GM12878 (cell line): Measurements from ENCODE around the gene ANK3.

ENCODE experiments used
- CTCF ChIP-seq, 3 experiments: IDR thresholded peaks in 2 of 3; conservative IDR thresholded peaks in 1 of 3; 2 replicates each; pipeline ENCODE4 v1.5.1; 2011; ENCODE audit warnings: low read depth in 3 of 3, low read length in 3 of 3, mild to moderate bottlenecking in 3 of 3, control low read depth in 2 of 3, moderate library complexity in 2 of 3, inconsistent platforms in 1 of 3, mixed read lengths in 1 of 3; ENCODE audit not compliant: control insufficient read depth in 2 of 3, insufficient read depth in 1 of 3; ENCODE audit errors: extremely low read depth in 1 of 3
- IRF3 ChIP-seq: fragments of 450-650 bp; IDR thresholded peaks from 2 replicates; pipeline ENCODE4 v1.6.1; 2014; ENCODE audit warnings: mild to moderate bottlenecking
- JUND ChIP-seq: IDR thresholded peaks from 2 replicates; pipeline ENCODE4 v1.6.1; 2012; ENCODE audit warnings: low read depth, mild to moderate bottlenecking, low read length, improper control_type of control experiment, moderate library complexity
- POLR2A ChIP-seq: IDR thresholded peaks from 2 replicates; pipeline ENCODE4 v1.6.1; 2011; ENCODE audit warnings: low read depth, mild to moderate bottlenecking, low read length
- RELA ChIP-seq: fragments of 450-650 bp; IDR thresholded peaks from 2 replicates; pipeline ENCODE4 v1.8.0; 2014; ENCODE audit warnings: borderline replicate concordance; ENCODE audit not compliant: partially characterized antibody
- RFX5 ChIP-seq: IDR thresholded peaks from 2 replicates; pipeline ENCODE4 v1.6.1; 2011; ENCODE audit warnings: low read depth, low read length, improper control_type of control experiment
- SREBF2 ChIP-seq: IDR thresholded peaks from 2 replicates; pipeline ENCODE4 v1.6.1; 2012; ENCODE audit warnings: mild to moderate bottlenecking, low read length
- STAT3 ChIP-seq: IDR thresholded peaks from 2 replicates; pipeline ENCODE4 v1.6.1; 2011; ENCODE audit warnings: low read depth, low read length, improper control_type of control experiment
- USF2 ChIP-seq: IDR thresholded peaks from 2 replicates; pipeline ENCODE4 v1.6.1; 2011; ENCODE audit warnings: low read depth, low read length, improper control_type of control experiment, borderline replicate concordance

GRCh38 chr10:59980356-59980755, 409.3 kb downstream of the ANK3 start:
- TF ChIP-seq RELA: no peak
- no peak for TF ChIP-seq STAT3
- TF ChIP-seq POLR2A: no peak
- no peak for TF ChIP-seq IRF3
- TF ChIP-seq CTCF (IDR thresholded peaks at IDR 0.05 in 2 of 3, conservative IDR thresholded peaks at IDR 0.05 in 1 of 3; ENCODE audit: control insufficient read depth in 2 of 3, extremely low read depth in 1 of 3, insufficient read depth in 1 of 3, low read depth in 3 of 3, low read length in 3 of 3): no peak
- no peak for TF ChIP-seq SREBF2
- TF ChIP-seq RFX5: no peak
- no peak for TF ChIP-seq USF2
- TF ChIP-seq JUND: no peak
